SU-DHL-6 (cell line): ENCODE results near the gene GIPC1.

ENCODE experiments used
- H2AFZ ChIP-seq: fragments of 200-600 bp; sonication (generic); 2 replicates; pipeline ENCODE4 v1.6.1; 2014; ENCODE audit warnings: low read depth, mild to moderate bottlenecking, moderate library complexity, mixed read lengths, antibody characterized with exemption, low read length; ENCODE audit not compliant: severe bottlenecking
- H3F3A ChIP-seq: fragments of 200-600 bp; shearing (Covaris generic); 2 replicates; pipeline ENCODE4 v1.6.0; 2016; ENCODE audit warnings: antibody characterized with exemption, mild to moderate bottlenecking; ENCODE audit not compliant: insufficient read depth
- H3K27ac ChIP-seq: fragments of 200-600 bp; sonication (generic); 2 replicates; pipeline ENCODE4 v1.5.1; 2016; ENCODE audit warnings: low read depth, mild to moderate bottlenecking, low read length, moderate library complexity, mixed read lengths
- H3K27me3 ChIP-seq: fragments of 200-600 bp; sonication (generic), shearing (Covaris generic); 2 replicates; pipeline ENCODE4 v1.6.0; 2014; ENCODE audit warnings: mild to moderate bottlenecking, low read length
- H3K36me3 ChIP-seq: fragments of 200-600 bp; sonication (generic); 2 replicates; pipeline ENCODE4 v1.6.1; 2014; ENCODE audit warnings: mild to moderate bottlenecking, low read length, mixed read lengths
- H3K4me2 ChIP-seq: fragments of 300-600, 200-600 bp; shearing (Covaris generic), sonication (generic); 2 replicates; pipeline ENCODE4 v1.6.0; 2014; ENCODE audit warnings: low read length, low read depth, mild to moderate bottlenecking; ENCODE audit not compliant: poor library complexity, severe bottlenecking
- H3K4me3 ChIP-seq: fragments of 200-600 bp; sonication (generic); 2 replicates; pipeline ENCODE4 v1.5.1; 2014; ENCODE audit warnings: antibody characterized with exemption, low read length, mild to moderate bottlenecking, mixed read lengths; ENCODE audit not compliant: insufficient read depth, poor library complexity, severe bottlenecking
- H3K79me2 ChIP-seq: fragments of 200-600 bp; sonication (generic); 2 replicates; pipeline ENCODE4 v1.6.1; 2014; ENCODE audit warnings: mild to moderate bottlenecking, low read length, moderate library complexity; ENCODE audit not compliant: insufficient read depth
- H3K9ac ChIP-seq: fragments of 200-600 bp; sonication (generic); 2 replicates; pipeline ENCODE4 v1.7.0; 2014; ENCODE audit warnings: mild to moderate bottlenecking, low read length
- H3K9me2 ChIP-seq: fragments of 200-600 bp; sonication (generic); replicated peaks from 2 replicates; pipeline ENCODE4 v1.6.1; 2014; ENCODE audit warnings: low read length; ENCODE audit not compliant: insufficient read depth
- H3K9me3 ChIP-seq: fragments of 200-600 bp; sonication (generic); 2 replicates; pipeline ENCODE4 v1.6.1; 2014; ENCODE audit warnings: low read length, mixed read lengths; ENCODE audit not compliant: insufficient read depth
- H4K20me1 ChIP-seq: fragments of 200-600 bp; sonication (generic); 2 replicates; pipeline ENCODE4 v1.6.1; 2014; ENCODE audit warnings: low read depth, mild to moderate bottlenecking, antibody characterized with exemption, low read length, moderate library complexity, mixed read lengths
- EZH2phosphoT487 ChIP-seq: fragments of 200-600 bp; sonication (generic), shearing (Covaris generic); conservative IDR thresholded peaks from 2 replicates; pipeline ENCODE4 v1.6.1; 2018; ENCODE audit warnings: mild to moderate bottlenecking, antibody characterized with exemption, low read length, moderate library complexity, mixed read lengths
- TF ChIP-seq, protein P1 (sequence below): fragments of 200-600 bp; sonication (generic); IDR thresholded peaks from one replicate; pipeline ENCODE4 v1.5.1; 2017; ENCODE audit warnings: antibody characterized with exemption, mild to moderate bottlenecking, low read length, moderate library complexity; ENCODE audit not compliant: insufficient read depth, poor library complexity, severe bottlenecking

GIPC1 gene

GRCh38 chr19:14530005-14530348, 34.0 kb upstream of the GIPC1 start:
- Histone ChIP-seq H3K27me3 (no peaks in the 10 kb centered on the region), H3K9ac (peak overlapping the region; percentile 85), H4K20me1 (no peaks in the 10 kb centered on the region), H3F3A (peaks cover 5% of the 10 kb centered on the region; the same call in 1 of the 2 replicates), H3K9me3 (no peaks in the 10 kb centered on the region), H2AFZ (peak overlapping the region; percentile 83), H3K79me2 (peaks cover 50% of the 10 kb centered on the region), H3K9me2 (no peaks in the 10 kb centered on the region), H3K36me3 (no peaks in the 10 kb centered on the region), H3K4me3 (peak overlapping the region; percentile 96), H3K4me2 (peak overlapping the region; percentile 100), H3K27ac (peak overlapping the region; percentile 50; the same call in 1 of the 2 replicates)
- TF ChIP-seq, protein P1, sequence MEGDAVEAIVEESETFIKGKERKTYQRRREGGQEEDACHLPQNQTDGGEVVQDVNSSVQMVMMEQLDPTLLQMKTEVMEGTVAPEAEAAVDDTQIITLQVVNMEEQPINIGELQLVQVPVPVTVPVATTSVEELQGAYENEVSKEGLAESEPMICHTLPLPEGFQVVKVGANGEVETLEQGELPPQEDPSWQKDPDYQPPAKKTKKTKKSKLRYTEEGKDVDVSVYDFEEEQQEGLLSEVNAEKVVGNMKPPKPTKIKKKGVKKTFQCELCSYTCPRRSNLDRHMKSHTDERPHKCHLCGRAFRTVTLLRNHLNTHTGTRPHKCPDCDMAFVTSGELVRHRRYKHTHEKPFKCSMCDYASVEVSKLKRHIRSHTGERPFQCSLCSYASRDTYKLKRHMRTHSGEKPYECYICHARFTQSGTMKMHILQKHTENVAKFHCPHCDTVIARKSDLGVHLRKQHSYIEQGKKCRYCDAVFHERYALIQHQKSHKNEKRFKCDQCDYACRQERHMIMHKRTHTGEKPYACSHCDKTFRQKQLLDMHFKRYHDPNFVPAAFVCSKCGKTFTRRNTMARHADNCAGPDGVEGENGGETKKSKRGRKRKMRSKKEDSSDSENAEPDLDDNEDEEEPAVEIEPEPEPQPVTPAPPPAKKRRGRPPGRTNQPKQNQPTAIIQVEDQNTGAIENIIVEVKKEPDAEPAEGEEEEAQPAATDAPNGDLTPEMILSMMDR: no peak
- TF ChIP-seq EZH2phosphoT487: no peak

- no peaks in the 10 kb centered on the region for H3K27me3 ChIP-seq
- no peaks in the 10 kb centered on the region for H3K9me2 ChIP-seq
- no peaks in the 10 kb centered on the region for H4K20me1 ChIP-seq
- no peaks in the 10 kb centered on the region for H3K9me3 ChIP-seq
- H2AFZ ChIP-seq: peak within 1 kb of the TSS; percentile 83
- H3K36me3 ChIP-seq: no peaks in the 10 kb centered on the region
- peak within 1 kb of the TSS; percentile 85 for H3K9ac ChIP-seq
- TF ChIP-seq EZH2phosphoT487: no peak
- TF ChIP-seq, protein P1: no peak
- peak within 1 kb of the TSS; percentile 96 for H3K4me3 ChIP-seq
- peaks cover 5% of the 10 kb centered on the region; the same call in 1 of the 2 replicates for H3F3A ChIP-seq
- peaks cover 44% of the 10 kb centered on the region for H3K79me2 ChIP-seq
- H3K27ac ChIP-seq: peak within 1 kb of the TSS; percentile 50
- H3K4me2 ChIP-seq: peak within 1 kb of the TSS; percentile 100
These were observed 33.5 kb upstream of the GIPC1 start, which contains the start of gene TECR for GRCh38 chr19:14529254-14530004. Gene TECR (plus strand): TSS chr19:14529594. CDS start chr19:14529697, 103 bp downstream.

DNA sequence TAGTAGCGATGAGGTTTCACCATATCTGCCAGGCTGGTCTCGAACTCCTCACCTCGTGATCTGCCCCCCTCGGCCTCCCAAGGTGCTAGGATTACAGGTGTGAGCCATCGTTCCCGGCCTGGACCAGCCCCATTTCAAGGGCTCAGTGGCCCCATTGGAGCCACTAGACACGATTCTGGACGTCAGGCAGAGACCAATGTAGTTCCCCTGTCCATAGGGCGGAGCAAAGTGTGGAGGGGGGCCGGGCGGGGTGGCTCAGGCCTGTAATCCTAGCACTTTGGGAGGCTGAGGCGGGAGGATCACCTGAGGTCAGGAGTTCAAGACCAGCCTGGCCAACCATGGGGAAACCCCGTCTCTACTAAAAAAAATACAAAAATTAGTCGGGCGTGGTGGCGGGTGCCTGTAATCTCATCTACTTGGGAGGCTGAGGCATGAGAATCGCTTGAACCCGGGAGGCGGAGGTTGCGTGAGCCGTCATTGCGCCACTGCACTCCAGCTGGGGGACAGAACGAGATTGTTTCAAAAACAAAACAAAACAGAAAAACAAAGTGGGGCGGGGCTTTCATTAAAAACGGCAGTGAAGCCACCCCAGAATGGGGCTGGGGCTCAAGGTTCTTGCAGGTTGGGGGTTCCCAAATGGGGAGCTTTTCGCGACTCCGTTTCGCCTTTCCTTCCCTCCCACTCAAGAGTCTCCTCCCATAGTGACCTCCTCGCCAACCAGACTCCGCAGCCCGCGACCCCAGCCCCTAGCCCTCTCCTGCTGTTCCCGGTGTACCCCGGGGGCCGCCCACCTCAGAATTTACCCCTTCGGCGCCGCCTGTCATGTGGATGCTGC, 32.7 kb upstream of the GIPC1 start:
- H3F3A ChIP-seq: peaks cover 5% of the 10 kb centered on the region; the same call in 1 of the 2 replicates
- peak overlapping the region; percentile 59 for H3K4me3 ChIP-seq
- H3K27me3 ChIP-seq: no peaks in the 10 kb centered on the region
- no peaks in the 10 kb centered on the region for H3K9me2 ChIP-seq
- H3K27ac ChIP-seq: no peak overlapping the region
- H2AFZ ChIP-seq: peak overlapping the region; percentile 82
- H3K4me2 ChIP-seq: peak overlapping the region; percentile 64
- no peaks in the 10 kb centered on the region for H3K9me3 ChIP-seq
- no peaks in the 10 kb centered on the region for H4K20me1 ChIP-seq
- H3K9ac ChIP-seq: peak overlapping the region; percentile 52
- TF ChIP-seq, protein P1: no peak
- no peak for TF ChIP-seq EZH2phosphoT487
- H3K36me3 ChIP-seq: no peaks in the 10 kb centered on the region
- peaks cover 40% of the 10 kb centered on the region for H3K79me2 ChIP-seq
